ENCODE measurements around the gene CLEC16A. TPM values are rescaled to one million over a fixed set of nuclear protein-coding genes. Genes with fewer than 3 reads are reported as not detected.
A peak's percentile ranks its signal among the peaks of the same experiment; 100 is the strongest.

The CLEC16A gene
- total RNA-seq, 1 donor from 2014 or later = 20.9 TPM

GRCh38 chr16:11020792-11021551, 76.6 kb downstream of the CLEC16A start:
- ATAC-seq (ENCODE audit: poor library complexity) (no peak), DNase-seq (no peak)
- intact Hi-C loops (cut with DNase I) = no loop called here

GRCh38 chr16:11022002-11022401, 77.6 kb downstream of the CLEC16A start:
- intact Hi-C loops (cut with DNase I) = no loop called here
- ATAC-seq (ENCODE audit: poor library complexity) = no peak
- DNase-seq = no peak

- intact Hi-C loops (cut with DNase I) = no loop called here
- no peak for DNase-seq
- no peak for ATAC-seq (ENCODE audit: poor library complexity)
These were observed 79.1 kb downstream of the CLEC16A start for GRCh38 chr16:11023262-11024039.

- DNase-seq (no peak), ATAC-seq (ENCODE audit: poor library complexity) (no peak)
- intact Hi-C loops (cut with DNase I) = no loop called here
These were observed 80.1 kb downstream of the CLEC16A start for GRCh38 chr16:11024333-11025053.

- ATAC-seq (ENCODE audit: poor library complexity) (no peak), DNase-seq (no peak)
- intact Hi-C loops (cut with DNase I) = no loop called here
These were observed 80.8 kb downstream of the CLEC16A start for GRCh38 chr16:11025120-11025531.

GRCh38 chr16:11029948-11030347, 85.6 kb downstream of the CLEC16A start:
- no peak for ATAC-seq (ENCODE audit: poor library complexity)
- no peak for DNase-seq
- intact Hi-C loops (cut with DNase I) = no loop called here

GRCh38 chr16:11030990-11031510, 86.7 kb downstream of the CLEC16A start:
- DNase-seq (peak; percentile 77), ATAC-seq (ENCODE audit: poor library complexity) (peak; percentile 64)
- intact Hi-C loops (cut with DNase I) = no loop called here

GRCh38 chr16:11032000-11032921, 87.9 kb downstream of the CLEC16A start:
- intact Hi-C loops (cut with DNase I) = no loop called here
- ATAC-seq (ENCODE audit: poor library complexity) = peak; percentile 4

GRCh38 chr16:11032922-11033291, 88.5 kb downstream of the CLEC16A start:
- peak; percentile 56 for DNase-seq
- intact Hi-C loops (cut with DNase I) = no loop called here
- peak; percentile 82 for ATAC-seq (ENCODE audit: poor library complexity)

More at GRCh38 chr16:11032000-11032921, 87.9 kb downstream of the CLEC16A start:
- peak; percentile 54 for DNase-seq

GRCh38 chr16:11033629-11034420, 89.5 kb downstream of the CLEC16A start:
- intact Hi-C loops (cut with DNase I) = no loop called here
- no peak for DNase-seq
- peak; percentile 66 for ATAC-seq (ENCODE audit: poor library complexity)

- intact Hi-C loops (cut with DNase I) = no loop called here
- DNase-seq (peak; percentile 62), ATAC-seq (ENCODE audit: poor library complexity) (peak; percentile 19)
These were observed 90.1 kb downstream of the CLEC16A start for GRCh38 chr16:11034481-11034931.

GRCh38 chr16:11035096-11035495, 90.7 kb downstream of the CLEC16A start:
- DNase-seq (no peak), ATAC-seq (ENCODE audit: poor library complexity) (no peak)
- intact Hi-C loops (cut with DNase I) = no loop called here

- intact Hi-C loops (cut with DNase I) = no loop called here
- ATAC-seq (ENCODE audit: poor library complexity) (no peak), DNase-seq (no peak)
These were observed 91.7 kb downstream of the CLEC16A start for GRCh38 chr16:11036040-11036439.

GRCh38 chr16:11036868-11037410, 92.6 kb downstream of the CLEC16A start:
- no peak for ATAC-seq (ENCODE audit: poor library complexity)
- no peak for DNase-seq
- intact Hi-C loops (cut with DNase I) = no loop called here

GRCh38 chr16:11038305-11038704, 93.9 kb downstream of the CLEC16A start:
- intact Hi-C loops (cut with DNase I) = no loop called here
- DNase-seq = no peak
- ATAC-seq (ENCODE audit: poor library complexity) = no peak

GRCh38 chr16:11038777-11039176, 94.4 kb downstream of the CLEC16A start:
- DNase-seq (no peak), ATAC-seq (ENCODE audit: poor library complexity) (no peak)
- intact Hi-C loops (cut with DNase I) = no loop called here

- no peak for ATAC-seq (ENCODE audit: poor library complexity)
- intact Hi-C loops (cut with DNase I) = no loop called here
- no peak for DNase-seq
These were observed 95.4 kb downstream of the CLEC16A start for GRCh38 chr16:11039726-11040125.

Measured in Right ventricle myocardium superior (tissue), 1 donor.